Measurements from ENCODE around the gene MAP3K7. TPM values are rescaled to one million over a fixed set of nuclear protein-coding genes. Genes with fewer than 3 reads are reported as not detected.

The MAP3K7 gene
- total RNA-seq, 2 experiments from 2014 or later: 9.0 to 9.3 TPM

DNA sequence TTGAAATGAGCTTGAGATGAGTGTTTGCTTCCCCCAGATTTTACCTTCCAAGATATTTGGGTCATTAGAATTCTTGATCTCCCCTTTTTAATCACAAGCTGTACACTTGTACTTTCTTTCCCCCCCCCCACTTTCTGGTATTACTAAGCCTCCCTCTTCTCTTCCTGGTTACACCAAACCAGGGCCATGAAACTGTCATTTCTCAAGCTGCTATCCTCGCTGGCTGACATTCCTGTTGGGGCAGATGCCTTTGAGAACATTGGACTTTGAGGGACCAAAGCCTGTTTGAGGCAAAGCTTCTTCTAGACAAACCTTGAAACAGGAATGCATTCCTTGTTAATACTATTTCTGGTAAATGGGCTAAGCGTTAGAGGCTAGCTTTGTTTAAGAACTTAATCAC lies 32.3 kb upstream of the MAP3K7 start:
- Histone ChIP-seq H3K27ac (ENCODE audit: low read depth in 1 of 2, low read length in 2 of 2) (no peak overlapping the region), H3K4me3 (ENCODE audit: low read length) (no peak overlapping the region), H3K27me3 (ENCODE audit: control insufficient read depth in 1 of 2, insufficient read depth in 2 of 2, low read length in 2 of 2) (peaks cover 18 to 53% of the 10 kb centered on the region in 2 experiments), H3K4me1 (ENCODE audit: insufficient read depth, low read length) (no peaks in the 10 kb centered on the region), H3K36me3 (ENCODE audit: insufficient read depth, low read length) (no peaks in the 10 kb centered on the region), H3K9me3 (ENCODE audit: control insufficient read depth in 1 of 2, insufficient read depth in 1 of 2, low read length in 2 of 2) (no peaks in the 10 kb centered on the region)
- ATAC-seq (ENCODE audit: poor library complexity): no peak
- peaks cover under 1% of the 10 kb centered on the region for H3K9me3 Mint-ChIP-seq
- intact Hi-C loops (cut with DNase I, micrococcal nuclease): no loop called here
- no peak overlapping the region for H3K27ac Mint-ChIP-seq
- H3K36me3 Mint-ChIP-seq (ENCODE audit: low read depth): no peaks in the 10 kb centered on the region
- H3K4me1 Mint-ChIP-seq (ENCODE audit: low read depth): no peaks in the 10 kb centered on the region
- DNase-seq: no peak
- TF ChIP-seq, protein P1, sequence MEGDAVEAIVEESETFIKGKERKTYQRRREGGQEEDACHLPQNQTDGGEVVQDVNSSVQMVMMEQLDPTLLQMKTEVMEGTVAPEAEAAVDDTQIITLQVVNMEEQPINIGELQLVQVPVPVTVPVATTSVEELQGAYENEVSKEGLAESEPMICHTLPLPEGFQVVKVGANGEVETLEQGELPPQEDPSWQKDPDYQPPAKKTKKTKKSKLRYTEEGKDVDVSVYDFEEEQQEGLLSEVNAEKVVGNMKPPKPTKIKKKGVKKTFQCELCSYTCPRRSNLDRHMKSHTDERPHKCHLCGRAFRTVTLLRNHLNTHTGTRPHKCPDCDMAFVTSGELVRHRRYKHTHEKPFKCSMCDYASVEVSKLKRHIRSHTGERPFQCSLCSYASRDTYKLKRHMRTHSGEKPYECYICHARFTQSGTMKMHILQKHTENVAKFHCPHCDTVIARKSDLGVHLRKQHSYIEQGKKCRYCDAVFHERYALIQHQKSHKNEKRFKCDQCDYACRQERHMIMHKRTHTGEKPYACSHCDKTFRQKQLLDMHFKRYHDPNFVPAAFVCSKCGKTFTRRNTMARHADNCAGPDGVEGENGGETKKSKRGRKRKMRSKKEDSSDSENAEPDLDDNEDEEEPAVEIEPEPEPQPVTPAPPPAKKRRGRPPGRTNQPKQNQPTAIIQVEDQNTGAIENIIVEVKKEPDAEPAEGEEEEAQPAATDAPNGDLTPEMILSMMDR (IDR thresholded peaks at IDR 0.05): no peak
- H3K4me3 Mint-ChIP-seq: no peak overlapping the region
- peaks cover 78% of the 10 kb centered on the region for H3K27me3 Mint-ChIP-seq
- ChIA-PET POLR2A (no interaction called here), CTCF (interaction anchor here (0.8 kb wide), 1 partner anchor 24 kb away, joined by 3 read pairs; no protein-coding TSS in a partner anchor)

- ChIA-PET POLR2A (no interaction called here), CTCF (no interaction called here)
- H3K4me3 ChIP-seq (ENCODE audit: low read length): no peak overlapping the region
- peaks cover 25 to 65% of the 10 kb centered on the region in 2 experiments for H3K27me3 ChIP-seq (ENCODE audit: control insufficient read depth in 1 of 2, insufficient read depth in 2 of 2, low read length in 2 of 2)
- Mint-ChIP-seq H3K27me3 (peaks cover 85% of the 10 kb centered on the region), H3K9me3 (no peaks in the 10 kb centered on the region), H3K4me3 (no peak overlapping the region), H3K27ac (no peak overlapping the region), H3K4me1 (ENCODE audit: low read depth) (peaks cover 13% of the 10 kb centered on the region), H3K36me3 (ENCODE audit: low read depth) (no peaks in the 10 kb centered on the region)
- peaks cover 0 to 7% of the 10 kb centered on the region in 2 experiments for H3K9me3 ChIP-seq (ENCODE audit: control insufficient read depth in 1 of 2, insufficient read depth in 1 of 2, low read length in 2 of 2)
- intact Hi-C loops (cut with DNase I, micrococcal nuclease): no loop called here
- no peak for DNase-seq
- H3K4me1 ChIP-seq (ENCODE audit: insufficient read depth, low read length): peaks cover 15% of the 10 kb centered on the region
- TF ChIP-seq, protein P1 (IDR thresholded peaks at IDR 0.05): no peak
- no peaks in the 10 kb centered on the region for H3K36me3 ChIP-seq (ENCODE audit: insufficient read depth, low read length)
- ATAC-seq (ENCODE audit: poor library complexity): no peak
- no peak overlapping the region for H3K27ac ChIP-seq (ENCODE audit: low read depth in 1 of 2, low read length in 2 of 2)
Observed at GRCh38 chr6:90612313-90612680, 25.4 kb upstream of the MAP3K7 start.

GRCh38 chr6:90611543-90612312 lies 24.9 kb upstream of the MAP3K7 start:
- TF ChIP-seq, protein P1 (IDR thresholded peaks at IDR 0.05): no peak
- peaks cover 15% of the 10 kb centered on the region for H3K4me1 ChIP-seq (ENCODE audit: insufficient read depth, low read length)
- intact Hi-C loops (cut with DNase I, micrococcal nuclease): no loop called here
- Mint-ChIP-seq H3K36me3 (ENCODE audit: low read depth) (no peaks in the 10 kb centered on the region), H3K27me3 (peaks cover 82% of the 10 kb centered on the region), H3K27ac (no peak overlapping the region), H3K9me3 (no peaks in the 10 kb centered on the region), H3K4me3 (peak overlapping the region; percentile 84), H3K4me1 (ENCODE audit: low read depth) (peaks cover 13% of the 10 kb centered on the region)
- peaks cover 0 to 7% of the 10 kb centered on the region in 2 experiments for H3K9me3 ChIP-seq (ENCODE audit: control insufficient read depth in 1 of 2, insufficient read depth in 1 of 2, low read length in 2 of 2)
- ChIA-PET CTCF (no interaction called here), POLR2A (no interaction called here)
- no peaks in the 10 kb centered on the region for H3K36me3 ChIP-seq (ENCODE audit: insufficient read depth, low read length)
- ATAC-seq (ENCODE audit: poor library complexity): no peak
- H3K4me3 ChIP-seq (ENCODE audit: low read length): peak overlapping the region; percentile 55
- H3K27me3 ChIP-seq (ENCODE audit: control insufficient read depth in 1 of 2, insufficient read depth in 2 of 2, low read length in 2 of 2): peaks cover 25 to 59% of the 10 kb centered on the region in 2 experiments
- no peak overlapping the region for H3K27ac ChIP-seq (ENCODE audit: low read depth in 1 of 2, low read length in 2 of 2)
- DNase-seq: no peak

All from CD4-positive, alpha-beta T cell (primary cell).